Measurements from ENCODE around the gene TUBAL3. TPM values are rescaled to one million over a fixed set of nuclear protein-coding genes. Genes with fewer than 3 reads are reported as not detected.

TUBAL3 gene
- total RNA-seq, 4 donors from 2014 or later, result 0.57 TPM; not detected in 3

DNA sequence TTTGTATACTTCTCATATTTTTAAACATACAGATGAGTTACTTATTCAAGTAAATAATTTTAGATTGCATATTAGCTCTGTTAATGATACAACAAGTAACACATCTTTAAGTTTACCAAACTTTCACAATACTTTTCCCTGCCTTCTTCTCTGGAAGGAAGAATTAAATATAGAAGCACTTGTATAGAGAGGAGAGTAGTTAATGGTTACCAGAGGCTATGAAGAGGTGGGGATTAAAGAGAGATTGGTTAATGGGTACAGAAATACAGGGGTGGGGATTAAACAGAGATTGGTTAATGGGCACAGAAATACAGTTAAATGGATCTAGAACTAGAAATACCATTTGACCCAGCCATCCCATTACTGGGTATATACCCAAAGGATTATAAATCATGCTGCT is 59.9 kb downstream of the TUBAL3 start:
- TF ChIP-seq, protein P1, sequence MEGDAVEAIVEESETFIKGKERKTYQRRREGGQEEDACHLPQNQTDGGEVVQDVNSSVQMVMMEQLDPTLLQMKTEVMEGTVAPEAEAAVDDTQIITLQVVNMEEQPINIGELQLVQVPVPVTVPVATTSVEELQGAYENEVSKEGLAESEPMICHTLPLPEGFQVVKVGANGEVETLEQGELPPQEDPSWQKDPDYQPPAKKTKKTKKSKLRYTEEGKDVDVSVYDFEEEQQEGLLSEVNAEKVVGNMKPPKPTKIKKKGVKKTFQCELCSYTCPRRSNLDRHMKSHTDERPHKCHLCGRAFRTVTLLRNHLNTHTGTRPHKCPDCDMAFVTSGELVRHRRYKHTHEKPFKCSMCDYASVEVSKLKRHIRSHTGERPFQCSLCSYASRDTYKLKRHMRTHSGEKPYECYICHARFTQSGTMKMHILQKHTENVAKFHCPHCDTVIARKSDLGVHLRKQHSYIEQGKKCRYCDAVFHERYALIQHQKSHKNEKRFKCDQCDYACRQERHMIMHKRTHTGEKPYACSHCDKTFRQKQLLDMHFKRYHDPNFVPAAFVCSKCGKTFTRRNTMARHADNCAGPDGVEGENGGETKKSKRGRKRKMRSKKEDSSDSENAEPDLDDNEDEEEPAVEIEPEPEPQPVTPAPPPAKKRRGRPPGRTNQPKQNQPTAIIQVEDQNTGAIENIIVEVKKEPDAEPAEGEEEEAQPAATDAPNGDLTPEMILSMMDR (IDR thresholded peaks at IDR 0.05; ENCODE audit: low read depth), result no peak

DNA sequence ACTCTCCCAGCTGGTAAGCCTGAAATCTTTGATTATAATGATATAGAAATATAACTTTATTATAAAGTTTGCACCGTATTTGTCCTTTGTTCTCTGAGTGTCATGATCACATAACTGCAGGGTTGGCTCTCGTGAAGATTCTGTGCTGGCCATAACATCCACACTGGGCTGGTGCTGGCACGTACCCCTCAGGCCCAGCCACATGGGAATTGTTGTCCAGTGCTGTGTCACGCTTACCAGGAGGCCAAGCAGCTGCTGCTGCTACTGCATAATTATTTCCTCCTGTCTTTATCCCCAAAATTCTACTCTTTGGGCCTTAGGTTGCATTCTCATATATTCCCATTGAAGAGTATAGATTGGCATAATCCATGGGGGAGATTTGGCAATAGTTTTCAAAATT is 60.6 kb downstream of the TUBAL3 start:
- TF ChIP-seq, protein P1 (IDR thresholded peaks at IDR 0.05; ENCODE audit: low read depth), result no peak

DNA sequence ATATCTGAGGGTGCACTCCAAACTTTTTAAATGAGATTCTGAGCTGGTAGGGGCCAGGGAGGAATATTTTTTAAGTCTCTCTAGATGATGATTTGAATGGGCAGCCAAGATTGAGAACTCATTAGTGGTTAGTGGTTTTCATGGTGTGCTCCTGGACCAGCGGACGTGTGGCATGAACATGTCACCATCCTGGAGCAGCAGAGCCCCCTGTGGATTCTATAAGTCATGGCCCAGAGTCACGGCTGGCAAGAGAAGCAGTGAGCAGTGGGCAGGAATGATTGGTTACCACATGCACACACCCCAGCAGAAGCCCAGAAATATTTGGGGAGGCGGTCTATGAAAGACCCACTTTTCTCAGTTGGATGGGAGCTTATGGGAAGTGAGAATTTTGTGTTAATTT is 61.1 kb downstream of the TUBAL3 start:
- TF ChIP-seq, protein P1 (IDR thresholded peaks at IDR 0.05; ENCODE audit: low read depth), result no peak

Other genes starting within 250 kb of the TUBAL3 start
- gene AKR1C8, start 219.7 kb downstream of the TUBAL3 start, total RNA-seq, result 1 to 10 TPM in 3 of 4 donors, not detected in 1; 1.5 to 3.6 (median 1.5) TPM
- not detected for gene AKR1C4, start 208.0 kb downstream of the TUBAL3 start, total RNA-seq
- gene UCN3, start 39.9 kb downstream of the TUBAL3 start, total RNA-seq, result not detected
- gene NET1, start 7.7 kb upstream of the TUBAL3 start, total RNA-seq, result 100 to 1,000 TPM in 1 of 4 donors, 10 to 100 TPM in 3; 48.3 to 214 (median 82.9) TPM
- gene CALML5, start 94.7 kb upstream of the TUBAL3 start, total RNA-seq, result not detected
- not detected for gene CALML3, start 120.1 kb upstream of the TUBAL3 start, total RNA-seq